NT2/D1 (cell line): ENCODE measurements around the gene APLP1.
"Not testable (repeated sequence)": the region's sequence is repeated elsewhere in the genome, so short reads cannot be mapped to it uniquely, and the experiment has no call there.

Source experiments
- DNase-seq: peaks from one replicate; pipeline ENCODE4 v3.0.0-alpha.2; 2011; ENCODE audit warnings: low read depth, low spot score
- H3K27me3 ChIP-seq: 2 replicates; pipeline ENCODE4 v1.6.0; 2011; ENCODE audit warnings: mild to moderate bottlenecking; ENCODE audit not compliant: insufficient read length, insufficient read depth
- H3K36me3 ChIP-seq: 2 replicates; pipeline ENCODE4 v1.6.1; 2011; ENCODE audit warnings: mild to moderate bottlenecking, low read length, mixed read lengths; ENCODE audit not compliant: insufficient read depth, insufficient read length
- H3K4me1 ChIP-seq: 2 replicates; pipeline ENCODE4 v1.5.1; 2011; ENCODE audit not compliant: insufficient read depth, insufficient read length
- H3K4me3 ChIP-seq: 2 replicates; pipeline ENCODE4 v1.5.1; 2011; ENCODE audit warnings: low read depth; ENCODE audit not compliant: insufficient read length
- H3K9ac ChIP-seq: 2 replicates; pipeline ENCODE4 v1.6.0; 2011; ENCODE audit warnings: low read depth; ENCODE audit not compliant: insufficient read length
- H3K9me3 ChIP-seq: 2 replicates; pipeline ENCODE4 v1.5.1; 2011; ENCODE audit warnings: mild to moderate bottlenecking, low read length; ENCODE audit not compliant: insufficient read depth
- SUZ12 ChIP-seq: IDR thresholded peaks from 2 replicates; pipeline ENCODE4 v1.6.1; 2011; ENCODE audit not compliant: insufficient read length, insufficient read depth; ENCODE audit errors: extremely low read depth
- YY1 ChIP-seq: IDR thresholded peaks from 2 replicates; pipeline ENCODE4 v1.6.1; 2011; ENCODE audit not compliant: insufficient read length, insufficient read depth
- ZNF274 ChIP-seq: IDR thresholded peaks from 2 replicates; pipeline ENCODE4 v1.6.1; 2011; ENCODE audit warnings: mild to moderate bottlenecking, low read depth, low read length

The APLP1 gene

DNA sequence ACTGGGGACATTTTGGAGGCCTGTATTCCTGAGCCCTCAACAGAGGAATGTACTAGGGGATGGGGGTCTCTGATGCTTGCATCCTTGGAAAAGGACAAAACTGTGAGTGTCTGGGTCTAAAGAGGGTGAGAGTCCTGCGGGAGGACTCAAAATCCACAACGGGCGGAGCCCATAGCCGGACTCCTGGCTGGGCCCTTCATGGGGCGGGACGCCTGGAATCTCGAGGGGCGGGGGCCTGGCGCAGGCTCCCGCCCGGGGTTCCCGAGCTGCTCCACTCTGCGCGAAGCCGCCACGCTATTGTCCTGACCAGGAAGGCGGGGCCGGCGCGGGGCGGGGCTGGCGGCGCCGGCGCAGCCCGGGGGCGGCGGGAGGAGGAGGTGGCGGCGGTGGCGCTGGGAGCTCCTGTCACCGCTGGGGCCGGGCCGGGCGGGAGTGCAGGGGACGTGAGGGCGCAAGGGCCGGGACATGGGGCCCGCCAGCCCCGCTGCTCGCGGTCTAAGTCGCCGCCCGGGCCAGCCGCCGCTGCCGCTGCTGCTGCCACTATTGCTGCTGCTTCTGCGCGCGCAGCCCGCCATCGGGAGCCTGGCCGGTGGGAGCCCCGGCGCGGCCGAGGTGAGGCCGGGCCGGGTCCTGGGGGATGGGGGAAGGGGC is at the start of gene APLP1:
Gene APLP1, plus strand, starts transcription at position 403 of the 651 bp plus-strand sequence. Its CDS starts 63 bp downstream, at position 466.
- Histone ChIP-seq H3K36me3 (no peaks in the 10 kb centered on the region), H3K4me3 (peak within 1 kb of the TSS; percentile 24), H3K27me3 (peaks cover 7% of the 10 kb centered on the region), H3K9me3 (no peaks in the 10 kb centered on the region), H3K4me1 (peaks cover 3% of the 10 kb centered on the region), H3K9ac (peak within 1 kb of the TSS; percentile 33)
- TF ChIP-seq SUZ12: no peak
- no peak for TF ChIP-seq YY1
- TF ChIP-seq ZNF274: no peak
- no peak for DNase-seq

DNA sequence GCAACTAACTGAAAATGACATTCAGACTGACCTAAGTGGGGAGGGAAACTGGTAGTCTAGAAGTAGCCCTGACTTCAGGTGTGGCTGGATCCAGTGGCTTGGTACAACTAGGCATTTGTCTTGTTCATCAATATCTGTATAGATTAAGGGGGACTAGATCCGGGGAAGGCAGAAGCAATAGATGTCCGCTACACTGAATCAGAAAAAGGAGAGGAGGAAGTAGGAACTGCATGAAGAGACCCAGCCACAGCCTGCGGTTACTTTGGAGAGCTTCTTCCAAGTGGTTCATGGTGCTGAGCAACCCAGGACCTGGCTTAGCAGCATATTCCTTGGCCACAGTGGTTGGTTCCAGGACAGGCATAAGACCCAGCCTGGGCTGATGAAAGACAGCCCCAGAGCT is 45.8 kb upstream of the APLP1 start:
- no peak overlapping the region for H3K9ac ChIP-seq
- no peak overlapping the region for H3K4me3 ChIP-seq
- peaks cover 8% of the 10 kb centered on the region for H3K27me3 ChIP-seq
- H3K4me1 ChIP-seq: no peaks in the 10 kb centered on the region
- no peak for TF ChIP-seq ZNF274
- TF ChIP-seq SUZ12: no peak
- TF ChIP-seq YY1: no peak
- H3K36me3 ChIP-seq: no peaks in the 10 kb centered on the region
- H3K9me3 ChIP-seq: no peaks in the 10 kb centered on the region
- no peak for DNase-seq

DNA sequence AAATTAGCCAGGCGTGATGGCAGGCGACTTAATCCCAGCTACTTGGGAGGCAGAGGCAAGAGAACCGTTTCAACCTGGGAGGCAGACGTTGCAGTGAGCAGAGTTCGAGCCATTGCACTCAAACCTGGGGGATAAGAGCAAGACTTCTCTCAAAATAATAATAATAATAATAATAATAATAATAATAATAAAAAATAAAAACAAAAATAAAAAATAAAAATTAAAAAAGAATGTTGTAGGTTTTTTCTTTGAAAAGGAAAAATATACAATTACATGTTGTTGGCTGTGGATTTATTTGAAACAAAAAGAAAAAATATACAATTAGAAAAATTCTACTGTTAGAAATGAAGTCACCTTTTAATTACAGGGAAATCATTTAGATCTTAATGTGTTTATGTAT is 44.2 kb upstream of the APLP1 start:
- DNase-seq: no peak
- TF ChIP-seq ZNF274 (no peak), YY1 (no peak), SUZ12 (no peak)
- Histone ChIP-seq H3K9me3 (no peaks in the 10 kb centered on the region), H3K36me3 (no peaks in the 10 kb centered on the region), H3K4me1 (peaks cover 2% of the 10 kb centered on the region), H3K27me3 (peaks cover 13% of the 10 kb centered on the region), H3K4me3 (no peak overlapping the region), H3K9ac (no peak overlapping the region)

DNA sequence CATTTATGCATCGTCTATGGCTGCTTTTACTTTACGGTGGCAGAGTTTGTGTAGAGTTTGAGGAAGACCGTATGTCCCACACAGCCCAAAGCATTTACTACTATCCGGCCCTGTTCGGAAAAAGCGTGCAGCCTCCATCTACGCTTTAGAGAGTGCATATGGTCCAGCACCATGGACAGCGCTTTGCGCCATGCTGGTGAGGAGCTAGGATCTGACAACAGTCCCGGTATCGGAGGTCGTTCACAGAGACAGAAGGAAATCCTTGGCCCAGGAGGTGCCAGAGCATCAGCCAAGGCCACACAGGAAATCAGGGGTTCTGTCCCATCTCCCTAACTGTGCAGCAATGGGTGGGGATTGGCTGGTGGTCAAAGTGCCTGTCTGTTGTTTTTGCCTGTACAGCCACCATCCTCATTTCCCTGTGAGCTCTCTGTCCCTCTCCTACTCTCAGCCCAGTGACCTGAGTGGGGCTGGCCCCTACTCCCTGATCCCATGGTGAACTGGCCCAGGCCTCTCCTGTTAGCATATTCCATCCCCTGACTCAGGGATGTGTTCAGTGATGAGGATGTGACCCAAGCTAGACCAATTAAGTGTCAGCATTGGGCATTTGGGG is 39.6 kb upstream of the APLP1 start:
- no peak for TF ChIP-seq SUZ12
- peak; percentile 17 for TF ChIP-seq YY1
- no peak for TF ChIP-seq ZNF274
- peak; percentile 32 for DNase-seq
- H3K27me3 ChIP-seq: peaks cover 35% of the 10 kb centered on the region
- no peaks in the 10 kb centered on the region for H3K36me3 ChIP-seq
- H3K4me3 ChIP-seq: no peak overlapping the region
- H3K9ac ChIP-seq: no peak overlapping the region
- H3K4me1 ChIP-seq: peaks cover 2% of the 10 kb centered on the region
- no peaks in the 10 kb centered on the region for H3K9me3 ChIP-seq

DNA sequence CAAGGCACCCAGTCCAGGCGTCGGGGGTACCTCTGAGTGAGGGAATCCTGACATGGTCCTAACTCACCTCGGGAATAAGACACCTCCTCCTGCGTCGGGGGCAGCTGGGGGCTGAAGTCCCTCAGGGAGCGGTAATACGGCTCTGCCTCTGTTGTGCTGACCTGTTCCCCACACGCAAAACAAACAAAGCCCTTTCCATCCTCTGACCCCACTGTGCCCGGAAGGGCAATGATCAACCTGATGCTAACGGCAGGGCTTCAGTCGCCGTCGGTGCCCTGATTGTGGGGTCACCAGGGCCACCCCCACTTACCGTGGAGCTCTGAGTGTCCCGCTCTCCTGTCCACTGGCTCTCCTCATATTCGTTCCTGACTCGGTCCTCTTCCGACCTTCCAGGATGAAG is 37.4 kb upstream of the APLP1 start:
- Histone ChIP-seq H3K36me3 (no peaks in the 10 kb centered on the region), H3K27me3 (peaks cover 35% of the 10 kb centered on the region), H3K4me1 (peaks cover 2% of the 10 kb centered on the region), H3K9me3 (no peaks in the 10 kb centered on the region), H3K4me3 (no peak overlapping the region), H3K9ac (no peak overlapping the region)
- DNase-seq: no peak
- TF ChIP-seq ZNF274: no peak
- TF ChIP-seq YY1: no peak
- no peak for TF ChIP-seq SUZ12

DNA sequence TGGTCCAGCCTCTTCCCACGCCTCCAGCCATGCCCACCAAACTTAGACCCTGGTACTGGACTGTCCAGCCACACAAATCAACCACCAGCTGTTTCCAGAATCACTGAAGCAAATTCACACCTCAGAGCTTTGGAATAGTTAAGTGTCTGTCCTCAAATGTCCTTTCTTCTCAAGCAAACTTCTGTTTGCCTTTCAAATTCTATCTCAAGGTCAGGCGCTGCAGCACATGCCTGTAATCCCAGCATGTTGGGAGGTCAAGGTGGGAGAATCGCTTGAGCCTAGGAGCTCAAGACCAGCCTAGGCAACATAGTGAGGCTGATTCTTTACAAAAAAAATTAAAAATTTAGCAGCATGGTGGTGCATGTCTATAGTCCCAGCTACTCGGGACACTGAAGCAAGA is 36.3 kb upstream of the APLP1 start:
- peaks cover 31% of the 10 kb centered on the region for H3K27me3 ChIP-seq
- TF ChIP-seq ZNF274 (no peak), YY1 (no peak), SUZ12 (no peak)
- no peaks in the 10 kb centered on the region for H3K36me3 ChIP-seq
- no peak overlapping the region for H3K4me3 ChIP-seq
- H3K9me3 ChIP-seq: no peaks in the 10 kb centered on the region
- no peak overlapping the region for H3K9ac ChIP-seq
- no peak for DNase-seq
- peaks cover 2% of the 10 kb centered on the region for H3K4me1 ChIP-seq

DNA sequence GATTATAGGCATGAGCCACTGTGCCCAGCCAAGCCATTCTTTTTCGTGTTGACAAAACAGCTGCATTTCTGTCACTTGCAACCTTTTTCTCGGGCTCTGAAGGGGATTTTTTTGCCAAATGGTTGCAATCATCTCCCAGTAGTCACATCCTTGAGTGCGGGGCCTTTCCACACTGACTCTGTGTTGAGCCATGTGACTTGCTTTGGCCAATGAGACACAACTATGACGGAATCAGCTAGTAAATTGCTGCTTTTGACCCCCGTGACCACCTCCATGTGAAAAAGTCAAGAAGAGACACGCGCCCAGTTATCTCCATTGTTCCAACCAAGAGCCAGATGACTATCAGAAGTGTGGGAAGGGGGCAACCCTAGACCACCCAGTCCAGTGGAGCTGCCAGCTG is 34.4 kb upstream of the APLP1 start:
- H3K9ac ChIP-seq: no peak overlapping the region
- H3K4me1 ChIP-seq: no peaks in the 10 kb centered on the region
- no peak overlapping the region for H3K4me3 ChIP-seq
- no peaks in the 10 kb centered on the region for H3K9me3 ChIP-seq
- no peak for DNase-seq
- TF ChIP-seq ZNF274: no peak
- no peak for TF ChIP-seq YY1
- TF ChIP-seq SUZ12: no peak
- H3K27me3 ChIP-seq: peaks cover 24% of the 10 kb centered on the region
- H3K36me3 ChIP-seq: no peaks in the 10 kb centered on the region

DNA sequence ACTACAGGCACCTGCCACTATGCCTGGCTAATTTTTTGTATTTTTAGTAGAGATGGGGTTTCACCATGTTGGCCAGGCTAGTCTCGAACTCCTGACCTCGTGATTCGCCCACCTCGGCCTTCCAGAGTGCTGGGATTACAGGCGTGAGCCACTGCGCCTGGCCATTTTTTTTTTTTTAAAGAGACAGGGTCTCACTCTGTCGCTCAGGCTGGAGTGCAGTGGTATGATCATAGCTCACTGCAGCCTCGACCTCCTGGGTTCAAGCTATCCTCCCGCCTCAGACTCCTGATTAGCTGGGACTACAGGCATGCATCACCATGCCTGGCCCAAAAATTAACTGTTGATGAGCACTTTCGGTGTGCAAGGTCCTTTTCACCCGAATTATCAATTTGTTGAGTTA is 32.3 kb upstream of the APLP1 start:
- H3K4me3 ChIP-seq, H3K9ac ChIP-seq, H3K4me1 ChIP-seq, H3K27me3 ChIP-seq, H3K36me3 ChIP-seq, DNase-seq, H3K9me3 ChIP-seq: not testable (repeated sequence)
